HEK293T (cell line): ENCODE data around the gene SLC8A1.

Experiments used
- ARNT ChIP-seq: fragments of 450-650 bp; IDR thresholded peaks from 2 replicates; pipeline ENCODE4 v1.6.1; 2017; ENCODE audit warnings: mild to moderate bottlenecking
- BHLHE40 ChIP-seq: fragments of 450-650 bp; IDR thresholded peaks from 2 replicates; pipeline ENCODE4 v1.6.1; 2016; ENCODE audit warnings: mild to moderate bottlenecking, moderate library complexity, borderline replicate concordance
- CTBP1 ChIP-seq: fragments of 450-650 bp; IDR thresholded peaks from 2 replicates; pipeline ENCODE4 v1.6.1; 2016; ENCODE audit warnings: borderline replicate concordance
- HDGF ChIP-seq: fragments of 450-650 bp; IDR thresholded peaks from 2 replicates; pipeline ENCODE4 v1.6.1; 2017; ENCODE audit warnings: antibody characterized with exemption, borderline replicate concordance
- NFRKB ChIP-seq: fragments of 450-650 bp; IDR thresholded peaks from 2 replicates; pipeline ENCODE4 v1.6.1; 2016; ENCODE audit warnings: mild to moderate bottlenecking, moderate library complexity
- PKNOX1 ChIP-seq: fragments of 450-650 bp; IDR thresholded peaks from 2 replicates; pipeline ENCODE4 v1.6.1; 2016
- SP1 ChIP-seq: fragments of 450-650 bp; IDR thresholded peaks from 2 replicates; pipeline ENCODE4 v1.6.1; 2017
- SUZ12 ChIP-seq: fragments of 450-650 bp; IDR thresholded peaks from 2 replicates; pipeline ENCODE4 v1.6.1; 2016; ENCODE audit warnings: mild to moderate bottlenecking

GRCh38 chr2:40166006-40166405 is 285.9 kb downstream of the SLC8A1 start:
- TF ChIP-seq SP1 (no peak), SUZ12 (no peak), NFRKB (no peak), HDGF (no peak), BHLHE40 (no peak), ARNT (no peak), CTBP1 (no peak), PKNOX1 (no peak)
